HL-60/S4 treated with phorbol 12-myristate 13-acetate at 8.2 ng/mL for 4 days and 3 days (cell line): ENCODE results near the gene PLIN4.
"Not testable (repeated sequence)": the region's sequence is repeated elsewhere in the genome, so short reads cannot be mapped to it uniquely, and the experiment has no call there.

ENCODE experiments used
- in situ Hi-C: fragments of 300-500 bp; cut with MboI; formaldehyde crosslinking; loops from 2 replicates; pipeline ENCODE4 v1.15.0; 2022; ENCODE audit warnings: low sequenced_read_pairs

Gene PLIN4

DNA sequence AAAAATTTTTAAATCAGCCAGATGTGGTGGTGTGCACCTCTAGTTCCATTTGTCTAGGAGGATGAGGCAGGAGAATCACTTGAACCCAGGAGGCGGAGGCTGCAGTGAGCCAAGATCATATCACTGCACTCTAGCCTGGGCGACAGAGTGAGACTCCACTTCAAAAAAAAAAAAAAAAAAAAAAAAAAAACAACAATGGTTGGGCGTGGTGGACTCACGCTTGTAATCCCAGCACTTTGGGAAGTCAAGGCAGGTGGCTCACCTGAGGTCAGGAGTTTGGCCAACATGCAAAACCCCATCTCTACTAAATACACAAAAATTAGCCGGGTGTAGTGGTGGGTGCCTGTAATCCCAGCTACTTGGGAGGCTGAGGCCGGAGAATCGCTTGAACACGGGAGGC is 9.1 kb upstream of the PLIN4 start:
- in situ Hi-C loops = not testable (repeated sequence)

DNA sequence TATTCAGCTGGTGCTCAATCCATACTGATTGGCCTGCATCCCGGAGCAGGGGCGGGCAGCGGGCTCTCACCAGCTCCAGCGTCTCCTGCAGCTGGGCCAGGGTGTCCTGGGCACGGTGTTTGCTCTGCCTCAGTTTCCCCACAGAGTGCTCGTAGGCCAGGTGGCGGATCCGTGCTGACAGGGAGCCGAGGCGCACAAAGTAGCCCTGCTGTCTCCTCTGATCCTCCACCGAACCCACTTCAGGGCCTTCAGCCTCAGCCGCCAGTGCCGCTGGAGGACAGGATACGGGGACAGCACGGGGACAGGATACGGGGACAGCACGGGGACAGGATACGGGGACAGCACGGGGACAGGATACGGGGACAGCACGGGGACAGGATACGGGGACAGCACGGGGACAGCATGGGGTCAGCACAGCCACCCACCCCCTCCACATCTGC is 7.3 kb upstream of the PLIN4 start:
- in situ Hi-C loops = no loop called here

DNA sequence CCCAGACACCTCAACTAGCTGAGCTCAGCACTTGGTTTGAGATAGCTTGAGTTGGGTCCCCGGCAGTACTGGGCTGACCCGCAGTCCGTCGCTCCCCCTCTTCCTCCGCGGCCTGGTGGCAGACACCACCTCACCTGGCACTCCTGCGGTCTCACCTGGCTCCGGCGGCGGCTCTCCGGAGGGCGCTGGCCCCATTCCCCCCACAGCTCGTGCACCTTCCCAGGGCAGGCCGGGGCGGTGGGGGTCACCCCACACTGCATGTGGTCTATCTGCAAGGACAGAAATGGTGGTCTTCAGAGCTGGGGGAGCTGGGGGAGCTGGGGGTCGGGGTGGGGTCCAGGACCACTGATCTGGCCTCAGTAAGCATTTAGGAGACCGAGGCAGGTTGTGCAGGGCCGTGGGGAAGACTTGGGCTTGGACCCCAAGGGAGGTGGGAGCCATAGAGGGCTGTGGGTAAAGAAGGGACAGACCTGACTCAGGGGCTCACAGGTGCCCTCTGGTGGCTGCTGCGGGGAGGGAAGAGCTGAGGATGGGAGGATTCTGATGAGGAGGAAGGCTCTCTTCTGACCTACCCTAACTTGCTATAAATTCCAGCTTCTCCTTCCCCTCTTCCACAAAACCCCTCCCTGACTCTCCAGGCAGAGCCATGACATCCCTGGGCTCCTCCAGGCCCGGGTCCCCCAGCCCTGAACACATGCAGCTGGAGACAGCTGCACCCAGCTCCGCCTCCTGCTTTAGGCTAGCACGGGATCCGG is 6.7 kb upstream of the PLIN4 start:
- in situ Hi-C loops = no loop called here

DNA sequence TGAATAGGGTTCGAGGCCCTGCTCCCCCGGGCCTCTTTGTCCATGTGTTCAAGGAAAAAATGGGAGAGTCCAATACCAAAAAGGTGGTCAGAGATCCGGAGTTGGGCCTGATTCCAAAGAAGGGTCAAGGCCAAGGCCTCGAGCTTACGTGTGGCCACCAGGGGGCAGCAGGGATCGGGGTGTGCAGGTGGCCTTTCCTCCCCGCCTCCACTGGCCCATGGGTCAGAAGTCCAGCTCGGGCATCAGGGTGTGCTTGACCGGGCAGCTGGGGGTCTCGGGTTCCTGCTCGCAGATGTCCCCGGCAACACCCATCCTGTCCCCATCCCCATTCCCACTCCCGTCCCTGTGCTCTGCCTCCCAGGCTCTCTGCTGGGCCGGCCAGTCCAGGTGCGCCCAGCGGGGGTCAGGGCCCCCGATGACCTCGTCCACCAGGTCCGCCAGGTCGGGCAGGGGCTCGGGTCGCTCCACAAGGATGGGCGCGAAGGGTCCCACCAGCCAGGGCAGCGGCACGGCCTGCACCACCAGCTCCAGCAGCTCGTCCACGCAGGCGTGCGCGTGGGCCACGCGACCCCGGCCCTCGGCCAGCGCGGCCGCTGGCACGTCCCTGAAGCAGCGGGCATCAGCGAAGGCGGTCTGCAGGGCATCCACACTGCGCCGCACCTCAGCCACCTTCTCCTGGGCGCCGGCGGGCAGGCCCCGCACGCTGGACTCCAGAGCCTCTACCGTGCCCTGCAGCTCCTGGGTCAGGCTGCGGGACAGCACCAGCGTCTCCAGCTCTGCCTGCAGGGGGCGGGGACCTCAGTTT is 5.2 kb upstream of the PLIN4 start:
- in situ Hi-C loops = no loop called here

DNA sequence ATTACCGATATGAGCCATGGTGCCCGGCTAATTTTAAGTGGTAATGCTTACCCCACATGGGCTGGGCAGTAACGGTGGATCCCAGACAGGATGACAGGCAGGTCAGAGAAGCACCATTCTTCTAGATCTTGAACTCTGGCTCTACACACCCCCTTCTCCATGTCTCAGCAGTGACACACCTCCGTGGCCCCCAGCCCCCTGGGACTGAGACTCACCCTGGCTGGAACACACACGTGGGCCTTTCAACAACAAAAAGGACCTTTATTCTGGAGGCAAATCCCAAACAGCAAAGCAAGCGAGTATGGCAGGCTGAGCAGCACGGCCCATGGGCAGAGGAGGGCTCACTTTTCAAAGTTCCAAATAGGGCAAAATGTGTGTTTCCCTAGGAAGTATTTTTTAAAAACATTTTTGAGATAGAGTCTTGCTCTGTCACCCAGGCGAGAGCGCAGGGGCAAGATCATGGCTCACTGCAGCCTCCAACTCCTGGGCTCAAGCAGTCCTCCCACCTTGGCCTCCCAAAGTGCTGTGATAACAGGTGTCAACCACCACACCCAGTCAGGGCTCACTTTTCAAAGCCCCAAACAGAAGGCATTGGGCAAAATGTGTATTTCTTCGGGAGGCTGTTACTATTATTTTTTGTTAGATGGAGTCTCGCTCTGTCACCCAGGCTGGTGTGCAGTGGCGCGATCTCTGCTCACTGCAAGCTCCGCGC is 4.2 kb upstream of the PLIN4 start:
- in situ Hi-C loops = no loop called here

DNA sequence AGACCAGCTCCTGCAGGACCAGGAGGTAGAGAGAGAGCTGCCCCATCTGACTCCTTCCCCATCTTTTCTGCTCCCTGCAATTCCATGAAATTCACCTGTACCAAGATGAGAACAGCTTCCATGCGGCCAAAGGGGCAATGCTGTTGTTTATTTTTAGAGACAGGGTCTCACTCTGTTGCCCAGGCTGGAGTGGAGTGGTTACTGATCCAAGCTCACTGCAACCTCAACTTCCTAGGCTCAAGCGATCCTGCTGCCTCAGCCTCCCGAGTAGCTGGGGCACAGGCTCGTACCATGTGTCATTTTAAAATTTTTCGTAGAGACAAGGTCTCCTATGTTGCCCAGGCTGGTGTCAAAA is 3.6 kb upstream of the PLIN4 start:
- in situ Hi-C loops = no loop called here

DNA sequence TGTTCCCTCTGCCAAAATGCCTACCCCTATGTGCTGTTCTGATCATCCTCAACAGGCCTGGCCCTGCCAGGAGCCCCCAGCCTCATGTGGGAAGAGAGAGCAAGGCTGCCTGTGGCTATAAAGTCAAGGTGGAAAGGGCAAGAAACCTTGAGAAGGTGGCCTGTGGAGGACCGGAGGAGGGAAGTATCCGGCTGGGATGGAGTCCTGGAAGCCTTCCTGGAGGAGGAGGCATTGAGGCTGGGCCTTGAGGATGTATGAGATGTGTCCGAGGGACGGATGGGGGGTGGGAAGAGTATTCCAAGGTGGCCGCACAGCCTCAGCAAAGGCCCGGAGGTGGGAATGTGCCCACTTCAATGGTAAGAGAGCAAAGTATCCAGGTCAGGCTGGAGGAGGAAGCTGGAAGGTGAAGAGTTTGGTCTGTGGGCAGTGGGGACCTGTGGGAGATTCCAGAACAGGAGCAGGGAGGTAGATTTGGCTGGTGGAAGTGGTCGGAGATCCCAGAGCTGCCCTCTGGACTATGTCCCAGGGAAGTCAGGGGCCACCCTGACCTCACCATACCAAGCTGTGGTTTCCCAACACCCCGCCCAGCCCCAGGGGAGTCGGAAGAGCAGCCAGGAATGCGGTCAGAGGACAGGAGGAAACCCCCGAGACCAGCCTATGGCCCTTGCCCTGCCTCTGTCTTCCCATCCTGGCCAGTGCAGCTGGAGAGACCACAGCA is 3.0 kb upstream of the PLIN4 start:
- in situ Hi-C loops = no loop called here

DNA sequence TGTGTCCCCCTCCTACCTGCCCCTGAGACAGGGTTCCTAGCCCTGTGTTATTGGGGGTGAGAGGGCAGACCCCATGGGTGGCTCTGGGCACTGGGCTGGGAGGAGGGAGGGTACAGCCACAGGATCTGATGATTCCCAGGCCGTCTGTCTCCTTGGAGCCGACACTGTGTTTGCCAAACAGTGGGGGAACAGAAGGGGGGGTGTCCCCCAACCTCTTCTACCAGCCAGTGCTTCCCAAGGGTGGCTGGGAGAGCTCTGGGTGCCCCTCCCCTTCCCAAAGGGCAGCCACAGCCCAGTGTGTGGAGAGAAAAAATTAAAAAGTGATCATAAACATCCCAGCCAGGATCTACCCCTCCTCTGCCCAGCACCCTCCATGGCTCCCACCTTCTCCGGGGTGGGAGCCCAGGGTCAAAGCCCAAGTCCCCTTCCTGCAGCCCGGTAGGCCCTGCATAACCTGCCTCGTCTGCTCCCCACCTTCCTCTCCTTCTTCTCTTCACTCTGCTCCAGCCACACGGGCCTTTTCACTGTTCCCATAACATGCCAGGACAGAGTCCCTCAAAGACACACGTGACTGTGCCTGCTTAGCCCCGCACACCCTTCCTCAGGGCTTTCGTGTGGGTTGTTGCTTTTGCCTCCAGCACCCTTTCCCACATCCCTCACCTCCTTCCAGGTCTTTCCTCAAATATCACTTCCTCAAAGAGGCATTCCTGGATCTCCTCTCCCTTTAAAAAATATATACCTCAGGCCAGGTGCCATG is 1.4 kb upstream of the PLIN4 start:
- in situ Hi-C loops = no loop called here

DNA sequence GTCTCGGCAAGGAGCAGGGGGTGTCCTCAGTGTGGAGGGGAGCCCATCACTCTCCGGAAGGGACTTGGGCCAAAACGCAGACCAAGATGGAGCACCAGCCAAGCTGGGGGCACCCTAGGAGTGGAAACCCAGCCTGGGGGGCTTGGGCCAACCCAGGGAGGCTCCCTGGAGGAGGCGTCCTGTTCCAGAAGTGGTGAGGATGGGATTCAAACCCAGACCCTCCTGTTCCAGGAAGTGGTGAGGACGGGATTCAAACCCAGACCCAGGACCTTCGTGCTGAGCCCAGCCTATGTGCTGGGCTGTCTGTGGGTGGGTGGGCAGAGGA is 848 bp upstream of the PLIN4 start:
- in situ Hi-C loops = no loop called here

DNA sequence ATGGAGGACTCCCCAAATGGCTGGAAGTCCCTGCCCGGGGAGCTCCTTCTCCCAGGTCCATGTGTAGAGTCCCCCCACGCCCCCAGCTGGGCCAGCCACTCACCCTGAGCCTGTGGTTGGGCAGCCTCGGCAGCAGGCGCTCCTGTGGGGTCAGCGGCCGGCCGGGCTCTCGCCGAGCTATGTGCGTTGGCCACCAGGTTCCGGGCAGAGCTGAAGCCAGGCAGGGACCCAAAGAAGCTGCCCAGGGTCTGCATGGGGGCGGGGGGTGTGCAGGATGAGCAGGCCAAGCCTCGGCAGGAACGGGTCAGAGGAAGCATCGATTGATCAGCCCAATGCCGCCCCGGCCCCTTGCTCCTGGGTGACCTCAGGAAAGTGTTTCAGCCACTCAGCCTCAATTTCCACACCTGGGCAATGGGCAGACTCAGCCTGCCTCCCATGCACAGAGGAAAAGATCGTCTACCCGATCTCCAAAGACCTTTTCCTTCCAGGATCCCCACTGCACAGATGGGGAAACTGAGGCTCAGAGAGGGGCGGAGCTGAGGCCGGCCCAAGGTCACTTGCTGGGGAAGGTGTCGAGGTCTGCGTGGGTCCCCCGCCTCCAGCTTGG is 732 bp downstream of the PLIN4 start:
- in situ Hi-C loops = no loop called here

DNA sequence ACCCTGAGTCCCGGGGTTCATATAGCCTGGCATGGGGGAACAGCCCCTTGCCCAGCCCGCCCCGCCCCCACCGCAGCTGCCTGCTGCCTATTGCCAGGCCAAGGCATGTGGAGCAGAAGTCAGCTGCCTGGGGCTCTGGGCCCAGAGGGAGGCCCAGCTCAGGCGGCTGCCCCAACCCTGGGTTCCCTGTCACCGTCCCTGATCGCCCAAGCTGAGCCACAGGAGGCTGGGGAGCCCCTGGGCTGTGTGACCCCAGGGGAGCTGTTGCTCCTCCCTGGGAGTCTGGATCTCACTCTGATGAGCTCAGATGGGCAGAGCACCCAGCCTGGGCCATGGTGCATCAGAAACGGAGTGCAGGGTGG is 1.4 kb downstream of the PLIN4 start:
- in situ Hi-C loops = no loop called here

DNA sequence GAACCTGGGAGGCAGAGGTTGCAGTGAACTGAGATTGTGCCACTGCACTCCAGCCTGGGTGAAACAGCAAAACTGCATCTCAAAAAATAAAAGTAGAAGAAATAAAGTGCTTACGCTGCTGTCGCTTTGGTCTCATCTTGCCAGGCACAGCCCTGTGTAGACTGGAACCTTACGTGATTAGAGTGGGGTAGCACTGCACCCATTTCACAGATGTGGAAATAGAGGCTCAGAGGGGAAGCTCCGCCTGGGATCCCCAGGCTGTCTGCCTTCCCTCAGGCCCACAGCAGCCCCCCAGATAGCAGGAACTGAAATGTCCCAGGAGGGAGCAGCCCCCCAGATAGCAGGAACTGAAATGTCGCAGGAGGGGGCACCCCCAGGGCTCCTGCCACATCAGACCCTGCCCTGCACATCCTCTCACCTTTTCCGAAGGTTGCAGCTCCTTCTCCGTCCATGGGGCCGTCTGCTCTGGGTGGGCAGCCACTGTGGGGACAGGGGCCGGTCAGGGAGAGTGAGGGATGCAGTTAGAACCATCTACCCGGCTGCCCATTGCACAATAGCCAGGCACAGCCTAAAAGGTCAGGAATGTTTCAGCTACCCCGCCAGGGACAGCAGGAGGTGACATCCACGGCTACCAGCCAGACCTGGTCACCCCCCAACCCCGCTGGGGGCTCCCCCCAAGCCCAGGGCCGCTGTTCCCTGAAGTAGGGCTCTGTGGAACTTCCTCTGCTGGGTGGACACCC is 1.9 kb downstream of the PLIN4 start:
- in situ Hi-C loops = no loop called here

DNA sequence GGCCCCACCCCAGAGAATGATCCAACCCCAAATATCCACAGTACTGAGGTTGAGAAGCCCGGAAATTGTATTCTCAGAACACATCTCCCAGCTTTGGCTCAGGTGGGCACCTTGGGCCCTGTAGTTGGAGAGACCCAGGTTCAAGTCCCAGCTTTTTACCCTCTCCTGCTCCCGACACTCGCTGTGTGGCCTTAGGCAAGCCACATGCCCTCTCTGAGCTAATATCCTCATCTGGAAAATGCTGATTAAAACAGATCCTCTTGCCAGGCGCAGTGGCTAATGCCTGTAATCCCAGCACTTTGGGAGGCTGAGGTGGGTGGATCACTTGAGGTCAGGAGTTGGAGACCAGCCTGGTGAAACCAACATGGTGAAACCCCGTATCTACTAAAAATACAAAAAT is 2.6 kb downstream of the PLIN4 start:
- in situ Hi-C loops = no loop called here

DNA sequence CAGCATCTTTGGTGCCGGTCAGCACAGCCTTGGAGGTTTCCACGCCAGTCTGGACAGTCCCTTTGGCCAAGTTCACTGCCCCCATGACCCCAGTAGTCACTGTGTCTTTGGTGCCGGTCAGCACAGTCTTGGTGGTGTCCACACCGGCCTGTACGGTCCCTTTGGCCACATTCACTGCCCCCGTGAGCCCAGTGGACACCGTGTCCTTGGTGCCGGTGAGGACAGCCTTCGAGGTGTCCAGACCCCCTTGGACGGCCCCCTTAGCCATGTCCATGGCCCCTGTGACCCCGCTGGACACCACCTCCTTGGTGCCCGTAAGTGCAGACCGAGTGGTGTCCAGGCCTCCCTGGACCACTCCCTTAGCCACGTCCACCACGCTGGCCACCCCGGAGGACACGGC is 5.0 kb downstream of the PLIN4 start:
- in situ Hi-C loops = no loop called here

DNA sequence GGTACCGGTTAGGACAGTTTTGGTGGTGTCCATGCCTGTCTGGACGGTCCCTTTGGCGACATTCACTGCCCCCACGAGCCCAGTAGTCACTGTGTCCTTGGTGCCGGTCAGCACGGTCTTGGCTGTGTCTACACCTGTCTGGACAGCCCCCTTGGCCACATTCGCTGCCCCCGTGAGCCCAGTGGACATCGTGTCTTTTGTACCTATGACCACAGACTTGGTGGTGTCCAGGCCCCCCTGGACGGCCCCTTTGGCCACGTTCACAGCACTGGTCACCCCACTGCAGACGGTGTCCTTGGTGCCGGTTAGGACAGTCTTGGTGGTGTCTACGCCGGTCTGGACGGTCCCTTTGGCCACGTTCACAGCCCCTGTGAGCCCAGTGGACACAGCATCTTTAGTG is 6.2 kb downstream of the PLIN4 start:
- in situ Hi-C loops = no loop called here

DNA sequence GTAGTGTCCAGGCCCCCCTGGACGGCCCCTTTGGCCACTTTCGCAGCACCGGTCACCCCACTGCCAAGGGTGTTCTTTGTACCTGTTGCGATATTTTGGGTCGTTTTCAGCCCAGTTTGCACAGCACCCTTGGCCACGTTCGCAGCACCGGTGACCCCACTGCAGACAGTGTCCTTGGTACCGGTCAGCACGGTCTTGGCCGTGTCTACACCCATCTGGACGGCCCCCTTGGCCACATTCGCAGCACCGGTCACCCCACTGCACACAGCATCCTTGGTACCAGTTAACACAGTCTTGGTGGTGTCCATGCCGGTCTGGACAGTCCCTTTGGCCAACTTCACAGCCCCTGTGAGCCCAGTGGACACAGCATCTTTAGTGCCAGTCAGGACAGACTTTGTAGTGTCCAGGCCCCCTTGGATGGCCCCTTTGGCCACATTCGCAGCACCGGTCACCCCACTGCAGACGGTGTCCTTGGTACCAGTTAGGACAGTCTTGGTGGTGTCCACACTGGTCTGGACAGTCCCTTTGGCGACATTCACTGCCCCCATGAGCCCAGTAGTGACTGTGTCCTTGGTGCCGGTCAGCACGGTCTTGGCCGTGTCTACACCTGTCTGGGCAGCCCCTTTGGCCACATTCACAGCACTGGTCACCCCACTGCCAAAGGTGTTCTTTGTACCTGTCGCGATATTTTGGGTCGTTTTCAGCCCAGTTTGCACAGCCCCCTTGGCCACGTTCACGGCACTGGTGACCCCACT is 6.8 kb downstream of the PLIN4 start:
- in situ Hi-C loops = no loop called here

DNA sequence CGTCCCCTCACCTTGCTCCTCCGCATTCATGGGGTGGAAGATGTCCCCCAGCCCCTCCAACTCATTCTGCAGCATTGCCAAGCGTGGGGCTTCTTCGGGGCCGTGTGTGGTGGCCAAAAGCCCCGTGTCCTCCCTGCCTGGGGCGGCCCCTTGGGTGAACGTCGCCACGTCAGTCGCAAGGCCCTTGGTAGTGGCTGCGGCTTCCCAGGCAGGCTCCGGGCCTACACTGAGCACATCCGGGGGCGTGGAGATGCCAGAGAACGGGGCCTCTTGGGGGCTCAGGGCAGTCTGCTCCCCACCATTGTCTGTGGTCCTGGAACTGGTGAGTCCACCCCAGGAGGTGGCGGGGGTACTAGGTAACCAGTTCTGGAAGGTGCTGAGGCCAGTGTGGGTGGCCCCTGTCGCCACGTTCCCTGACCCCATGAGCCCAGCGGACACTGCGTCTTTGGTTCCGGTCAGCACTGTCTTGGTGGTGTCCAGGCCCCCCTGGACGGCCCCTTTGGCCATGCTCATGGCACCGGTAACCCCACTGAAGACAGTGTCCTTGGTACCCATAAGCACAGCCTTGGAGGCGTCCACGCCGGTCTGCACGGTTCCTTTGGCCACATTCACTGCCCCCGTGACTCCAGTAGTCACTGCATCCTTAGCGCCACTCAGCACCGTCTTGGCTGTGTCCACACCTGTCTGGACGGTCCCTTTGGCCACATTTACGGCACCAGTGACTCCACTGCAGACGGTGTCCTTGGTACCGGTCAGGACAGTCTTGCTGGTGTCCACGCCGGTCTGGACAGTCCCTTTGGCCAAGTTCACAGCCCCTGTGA is 7.6 kb downstream of the PLIN4 start:
- in situ Hi-C loops = no loop called here

DNA sequence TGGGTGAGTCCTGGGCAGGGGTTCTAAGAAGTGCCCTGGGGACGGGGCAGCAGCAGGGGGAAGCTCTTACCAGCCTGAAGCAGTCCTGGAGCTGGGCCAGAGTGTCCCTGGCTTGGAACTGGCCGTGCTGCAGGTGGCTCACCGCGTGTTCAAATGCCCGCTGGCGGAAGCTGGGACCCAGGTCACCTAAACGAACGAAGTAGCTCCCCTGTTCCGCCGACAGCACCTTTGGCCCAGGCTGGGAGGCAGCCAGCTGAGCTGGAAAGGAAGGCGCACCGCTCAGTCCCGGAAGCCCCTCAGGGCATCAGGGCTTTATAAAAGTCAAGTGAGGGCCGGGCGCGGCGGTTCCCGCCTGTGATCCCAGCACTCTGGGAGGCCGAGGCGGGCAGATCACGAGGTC is 9.6 kb downstream of the PLIN4 start:
- in situ Hi-C loops = no loop called here
